ENCODE measurements around the gene LEFTY2. TPM values are rescaled to one million over a fixed set of nuclear protein-coding genes. Genes with fewer than 3 reads are reported as not detected.
"Not testable (repeated sequence)": the region's sequence is repeated elsewhere in the genome, so short reads cannot be mapped to it uniquely, and the experiment has no call there.

Gene LEFTY2
- total and polyA plus RNA-seq, 4 donors = 0.09 to 0.24 TPM; not detected in 2

DNA sequence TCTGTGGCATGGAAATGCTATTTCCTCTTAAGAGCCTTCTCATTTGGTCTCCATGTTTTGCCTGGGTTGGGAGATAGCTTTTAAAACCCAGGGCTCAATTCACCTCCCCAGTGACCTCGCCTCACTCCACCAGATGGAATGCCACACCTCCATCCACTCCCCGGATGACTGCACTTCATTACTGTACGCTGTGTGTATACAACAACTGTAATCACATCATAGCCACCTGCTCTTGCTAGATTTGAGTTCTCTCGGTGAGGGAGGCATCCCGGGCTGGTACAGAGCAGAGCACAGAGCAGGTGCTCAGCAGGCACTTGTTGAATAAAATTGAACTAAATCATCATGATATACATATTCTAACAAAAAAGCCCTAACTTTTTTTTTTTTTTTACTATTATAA is 32.1 kb upstream of the LEFTY2 start:
- H3K27me3 ChIP-seq (ENCODE audit: control insufficient read depth in 4 of 4, insufficient read depth in 4 of 4, low read length in 3 of 4) = no peaks in the 10 kb centered on the region
- H3K9me3 ChIP-seq (ENCODE audit: control insufficient read depth in 4 of 4, low read length in 3 of 4) = no peaks in the 10 kb centered on the region
- H3K4me1 ChIP-seq (ENCODE audit: control insufficient read depth in 4 of 4, insufficient read depth in 4 of 4, low read length in 3 of 4) = no peaks in the 10 kb centered on the region
- no peak overlapping the region for H3K27ac ChIP-seq (ENCODE audit: low read depth in 1 of 2, low read length in 2 of 2)
- whole genome bisulfite sequencing = 80% methylated on average over 5 of the region's 5 CpGs
- TF ChIP-seq NR2F2 (IDR thresholded peaks at IDR 0.05) = no peak
- no peak for TF ChIP-seq RXRA (IDR thresholded peaks at IDR 0.05)
- no peak for DNase-seq (ENCODE audit: low spot score)
- no peak overlapping the region for H3K4me3 ChIP-seq (ENCODE audit: low read depth in 1 of 3, low read length in 3 of 3)
- peaks cover 0 to 2% (median 0%) of the 10 kb centered on the region in 4 donors for H3K36me3 ChIP-seq (ENCODE audit: control insufficient read depth in 4 of 4, insufficient read depth in 3 of 4, low read depth in 1 of 4, low read length in 3 of 4)
- no peak overlapping the region for H3K9ac ChIP-seq (ENCODE audit: low read depth in 1 of 2, low read length in 2 of 2)

DNA sequence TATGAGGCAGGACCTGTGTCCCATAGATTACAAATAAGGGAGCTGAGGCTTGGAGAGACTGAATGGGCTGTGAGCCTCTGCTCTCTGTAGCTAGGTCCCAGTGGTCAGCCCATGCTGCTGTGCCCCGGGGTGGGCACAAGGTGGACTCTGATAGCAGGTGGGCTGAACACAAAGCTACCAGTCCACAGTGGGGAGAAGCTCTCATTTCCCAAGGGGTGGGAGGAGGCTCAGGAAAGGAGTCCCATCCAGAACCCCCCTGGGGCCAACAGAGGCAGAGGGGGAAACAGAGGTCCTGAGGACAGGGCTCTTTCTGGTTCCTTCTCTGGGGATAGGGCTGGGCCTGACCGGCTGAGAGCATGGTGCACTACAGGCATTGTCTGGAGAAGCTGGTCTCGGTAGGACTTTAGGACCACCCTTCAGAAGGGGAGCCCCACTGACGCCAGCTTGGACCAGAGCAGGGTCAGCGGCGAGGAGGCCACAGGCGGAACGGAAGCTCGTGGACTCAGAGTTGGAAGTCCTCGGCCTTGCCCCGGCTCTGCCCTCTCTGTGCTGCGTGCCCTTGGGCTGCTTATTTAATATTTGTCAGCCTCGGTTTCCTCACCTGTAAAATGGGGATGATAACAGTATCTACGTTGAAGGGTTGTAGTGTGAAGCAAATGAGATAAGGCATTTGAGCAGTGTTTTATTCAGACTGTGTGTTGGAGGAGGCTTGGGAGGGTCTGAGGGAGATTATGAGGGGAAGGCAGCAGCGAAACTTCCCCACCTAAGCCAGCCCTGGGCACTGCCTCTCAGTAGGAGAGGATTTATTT is 31.5 kb upstream of the LEFTY2 start:
- Histone ChIP-seq H3K4me1 (ENCODE audit: control insufficient read depth in 4 of 4, insufficient read depth in 4 of 4, low read length in 3 of 4) (no peaks in the 10 kb centered on the region), H3K9me3 (ENCODE audit: control insufficient read depth in 4 of 4, low read length in 3 of 4) (no peaks in the 10 kb centered on the region), H3K9ac (ENCODE audit: low read depth in 1 of 2, low read length in 2 of 2) (no peak overlapping the region), H3K36me3 (ENCODE audit: control insufficient read depth in 4 of 4, insufficient read depth in 3 of 4, low read depth in 1 of 4, low read length in 3 of 4) (peaks cover 0 to 2% (median 0%) of the 10 kb centered on the region in 4 donors), H3K27ac (ENCODE audit: low read depth in 1 of 2, low read length in 2 of 2) (no peak overlapping the region), H3K27me3 (ENCODE audit: control insufficient read depth in 4 of 4, insufficient read depth in 4 of 4, low read length in 3 of 4) (no peaks in the 10 kb centered on the region), H3K4me3 (ENCODE audit: low read depth in 1 of 3, low read length in 3 of 3) (no peak overlapping the region)
- TF ChIP-seq JUND (IDR thresholded peaks at IDR 0.05) = no peak
- no peak for TF ChIP-seq SP1 (IDR thresholded peaks at IDR 0.05)
- TF ChIP-seq HNF4A (conservative IDR thresholded peaks at IDR 0.05) = no peak
- 89% methylated on average over 15 of the region's 15 CpGs for WGBS
- no peak for DNase-seq (ENCODE audit: low spot score)

DNA sequence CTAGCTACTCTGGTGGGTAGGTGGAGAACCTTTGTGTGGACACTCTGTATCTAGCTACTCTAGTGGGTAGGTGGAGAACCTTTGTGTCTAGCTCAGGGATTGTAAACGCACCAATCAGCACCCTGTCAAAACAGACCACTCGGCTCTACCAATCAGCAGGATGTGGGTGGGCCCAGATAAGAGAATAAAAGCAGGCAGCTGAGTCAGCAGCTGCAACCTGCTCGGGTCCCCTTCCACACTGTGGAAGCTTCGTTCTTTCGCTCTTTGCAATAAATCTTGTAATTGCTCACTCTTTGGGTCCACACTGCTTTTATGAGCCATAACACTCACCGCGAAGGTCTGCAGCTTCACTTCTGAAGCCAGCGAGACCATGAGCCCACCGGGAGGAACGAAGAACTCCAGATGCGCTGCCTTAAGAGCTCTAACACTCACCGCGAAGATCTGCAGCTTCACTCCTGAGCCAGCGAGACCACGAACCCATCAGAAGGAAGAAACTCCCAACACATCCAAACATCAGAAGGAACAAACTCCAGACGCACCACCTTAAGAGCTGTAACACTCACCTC is 29.7 kb upstream of the LEFTY2 start:
- not testable (repeated sequence) for H3K27me3 ChIP-seq (ENCODE audit: control insufficient read depth in 4 of 4, insufficient read depth in 4 of 4, low read length in 3 of 4); H3K9me3 ChIP-seq (ENCODE audit: control insufficient read depth in 4 of 4, low read length in 3 of 4); DNase-seq (ENCODE audit: low spot score); H3K4me3 ChIP-seq (ENCODE audit: low read depth in 1 of 3, low read length in 3 of 3); H3K27ac ChIP-seq (ENCODE audit: low read depth in 1 of 2, low read length in 2 of 2); H3K9ac ChIP-seq (ENCODE audit: low read depth in 1 of 2, low read length in 2 of 2); H3K36me3 ChIP-seq (ENCODE audit: control insufficient read depth in 4 of 4, insufficient read depth in 3 of 4, low read depth in 1 of 4, low read length in 3 of 4); H3K4me1 ChIP-seq (ENCODE audit: control insufficient read depth in 4 of 4, insufficient read depth in 4 of 4, low read length in 3 of 4)
- 92% methylated on average over 16 of the region's 16 CpGs for WGBS

DNA sequence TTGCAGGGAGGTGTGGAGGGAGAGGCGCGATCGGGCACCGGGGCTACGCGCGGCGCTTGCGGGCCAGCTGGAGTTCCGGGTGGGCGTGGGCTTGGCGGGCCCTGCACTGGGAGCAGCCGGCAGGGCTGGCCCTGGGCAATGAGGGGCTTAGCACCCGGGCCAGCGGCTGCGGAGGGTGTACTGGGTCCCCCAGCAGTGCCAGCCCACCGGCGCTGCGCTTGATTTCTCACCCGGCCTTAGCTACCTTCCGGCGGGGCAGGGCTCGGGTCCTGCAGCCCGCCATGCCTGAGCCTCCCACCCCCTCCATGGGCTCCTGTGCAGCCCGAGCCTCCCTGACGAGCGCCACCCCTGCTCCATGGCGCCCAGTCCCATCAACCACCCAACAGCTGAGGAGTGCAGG is 28.7 kb upstream of the LEFTY2 start:
- H3K27ac ChIP-seq (ENCODE audit: low read depth in 1 of 2, low read length in 2 of 2); H3K36me3 ChIP-seq (ENCODE audit: control insufficient read depth in 4 of 4, insufficient read depth in 3 of 4, low read depth in 1 of 4, low read length in 3 of 4); H3K27me3 ChIP-seq (ENCODE audit: control insufficient read depth in 4 of 4, insufficient read depth in 4 of 4, low read length in 3 of 4); DNase-seq (ENCODE audit: low spot score); H3K9ac ChIP-seq (ENCODE audit: low read depth in 1 of 2, low read length in 2 of 2); H3K4me1 ChIP-seq (ENCODE audit: control insufficient read depth in 4 of 4, insufficient read depth in 4 of 4, low read length in 3 of 4); H3K9me3 ChIP-seq (ENCODE audit: control insufficient read depth in 4 of 4, low read length in 3 of 4); H3K4me3 ChIP-seq (ENCODE audit: low read depth in 1 of 3, low read length in 3 of 3): not testable (repeated sequence)
- 95% methylated on average over 28 of the region's 28 CpGs for WGBS

DNA sequence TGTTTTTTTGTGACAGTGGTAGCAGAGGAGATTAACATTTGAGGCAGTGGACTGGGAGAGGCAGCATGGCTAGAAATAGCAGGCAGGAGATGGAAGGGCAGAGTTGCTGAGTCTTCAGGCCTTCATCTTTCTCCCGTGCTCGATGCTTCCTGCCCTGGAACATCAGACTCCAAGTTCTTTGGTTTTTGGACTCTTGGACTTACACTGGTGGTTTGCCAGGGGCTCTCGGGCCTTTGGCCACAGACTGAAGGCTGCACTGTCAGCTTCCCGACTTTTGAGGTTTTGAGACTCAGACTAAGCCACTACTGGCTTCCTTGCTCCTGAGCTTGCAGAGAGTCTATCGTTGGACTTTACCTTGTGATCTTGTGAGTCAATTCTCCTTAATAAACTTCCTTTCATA is 24.2 kb upstream of the LEFTY2 start:
- peak; percentile 38 for TF ChIP-seq SP1 (IDR thresholded peaks at IDR 0.05)
- peak in 1 of 2 donors; percentile 17 for TF ChIP-seq JUND (IDR thresholded peaks at IDR 0.05)
- TF ChIP-seq HNF4A (conservative IDR thresholded peaks at IDR 0.05) = peak; percentile 86 to 89
- peak in 1 of 2 donors; percentile 8 for TF ChIP-seq RAD21 (IDR thresholded peaks at IDR 0.05)
- TF ChIP-seq TAF1 (conservative IDR thresholded peaks at IDR 0.05) = no peak
- TF ChIP-seq HNF4G (IDR thresholded peaks at IDR 0.05) = no peak
- peak in 1 of 2 donors; percentile 9 for TF ChIP-seq RXRA (IDR thresholded peaks at IDR 0.05)
- Histone ChIP-seq H3K27me3 (ENCODE audit: control insufficient read depth in 4 of 4, insufficient read depth in 4 of 4, low read length in 3 of 4) (no peaks in the 10 kb centered on the region), H3K9me3 (ENCODE audit: control insufficient read depth in 4 of 4, low read length in 3 of 4) (no peaks in the 10 kb centered on the region), H3K4me1 (ENCODE audit: control insufficient read depth in 4 of 4, insufficient read depth in 4 of 4, low read length in 3 of 4) (peaks cover 3 to 9% (median 6%) of the 10 kb centered on the region in 4 donors), H3K9ac (ENCODE audit: low read depth in 1 of 2, low read length in 2 of 2) (no peak overlapping the region), H3K27ac (ENCODE audit: low read depth in 1 of 2, low read length in 2 of 2) (peak overlapping the region in 1 of 2 donors; percentile 20), H3K4me3 (ENCODE audit: low read depth in 1 of 3, low read length in 3 of 3) (no peak overlapping the region), H3K36me3 (ENCODE audit: control insufficient read depth in 4 of 4, insufficient read depth in 3 of 4, low read depth in 1 of 4, low read length in 3 of 4) (no peaks in the 10 kb centered on the region)
- 42% methylated on average over 5 of the region's 5 CpGs for WGBS
- no peak for DNase-seq (ENCODE audit: low spot score)
